DOHH2 (cell line): ENCODE results near the gene NRROS.

Experiments used
- H3F3A ChIP-seq: fragments of 200-600 bp; sonication (generic), shearing (Covaris generic); 2 replicates; pipeline ENCODE4 v1.6.0; 2016; ENCODE audit warnings: antibody characterized with exemption, mild to moderate bottlenecking; ENCODE audit not compliant: control insufficient read depth, insufficient read depth
- H3K27ac ChIP-seq: fragments of 200-600 bp; sonication (generic); 2 replicates; pipeline ENCODE4 v1.5.1; 2014; ENCODE audit warnings: low read depth, mild to moderate bottlenecking, low read length, moderate library complexity
- H3K27me3 ChIP-seq: fragments of 200-600 bp; sonication (generic); 2 replicates; pipeline ENCODE4 v1.6.1; 2014; ENCODE audit warnings: mild to moderate bottlenecking, low read length, mixed read lengths; ENCODE audit not compliant: control insufficient read depth
- H3K36me3 ChIP-seq: fragments of 200-600 bp; sonication (generic); 2 replicates; pipeline ENCODE4 v1.6.1; 2014; ENCODE audit warnings: mild to moderate bottlenecking, low read length, moderate library complexity, mixed read lengths; ENCODE audit not compliant: control insufficient read depth
- H3K4me1 ChIP-seq: fragments of 200-600 bp; sonication (generic); 2 replicates; pipeline ENCODE4 v1.6.1; 2014; ENCODE audit warnings: mild to moderate bottlenecking, low read length, mixed read lengths; ENCODE audit not compliant: control insufficient read depth
- H3K4me2 ChIP-seq: fragments of 200-600 bp; sonication (generic); 2 replicates; pipeline ENCODE4 v1.6.0; 2014; ENCODE audit warnings: mild to moderate bottlenecking, low read length, moderate library complexity
- H3K4me3 ChIP-seq: fragments of 200-600 bp; sonication (generic); 2 replicates; pipeline ENCODE4 v1.5.1; 2014; ENCODE audit warnings: mild to moderate bottlenecking, low read length, mixed read lengths
- H3K79me2 ChIP-seq: fragments of 200-600 bp; sonication (generic); 2 replicates; pipeline ENCODE4 v1.6.1; 2014; ENCODE audit warnings: mild to moderate bottlenecking, low read length, mixed read lengths; ENCODE audit not compliant: control insufficient read depth
- H3K9me2 ChIP-seq: fragments of 200-600 bp; sonication (generic); replicated peaks from 2 replicates; pipeline ENCODE4 v1.6.1; 2014; ENCODE audit warnings: mild to moderate bottlenecking, low read length, mixed read lengths; ENCODE audit not compliant: control insufficient read depth
- H3K9me3 ChIP-seq: fragments of 200-600 bp; sonication (generic); 2 replicates; pipeline ENCODE4 v1.6.1; 2014; ENCODE audit warnings: antibody characterized with exemption, low read length, mixed read lengths; ENCODE audit not compliant: control insufficient read depth, insufficient read depth
- H4K20me1 ChIP-seq: fragments of 200-600 bp; sonication (generic); 2 replicates; pipeline ENCODE4 v1.6.0; 2014; ENCODE audit warnings: low read depth, mild to moderate bottlenecking, antibody characterized with exemption, low read length, moderate library complexity; ENCODE audit not compliant: control insufficient read depth, insufficient read depth
- EZH2phosphoT487 ChIP-seq: fragments of 200-600 bp; sonication (generic); IDR thresholded peaks from 2 replicates; pipeline ENCODE4 v1.6.1; 2017; ENCODE audit warnings: borderline replicate concordance, mild to moderate bottlenecking, antibody characterized with exemption, low read length, moderate library complexity, mixed read lengths
- TF ChIP-seq, protein P1 (sequence below): fragments of 200-600 bp; sonication (generic); IDR thresholded peaks from one replicate; pipeline ENCODE4 v1.5.1; 2014; ENCODE audit warnings: antibody characterized with exemption, mild to moderate bottlenecking, low read depth, low read length; ENCODE audit not compliant: poor library complexity, severe bottlenecking

NRROS gene

DNA sequence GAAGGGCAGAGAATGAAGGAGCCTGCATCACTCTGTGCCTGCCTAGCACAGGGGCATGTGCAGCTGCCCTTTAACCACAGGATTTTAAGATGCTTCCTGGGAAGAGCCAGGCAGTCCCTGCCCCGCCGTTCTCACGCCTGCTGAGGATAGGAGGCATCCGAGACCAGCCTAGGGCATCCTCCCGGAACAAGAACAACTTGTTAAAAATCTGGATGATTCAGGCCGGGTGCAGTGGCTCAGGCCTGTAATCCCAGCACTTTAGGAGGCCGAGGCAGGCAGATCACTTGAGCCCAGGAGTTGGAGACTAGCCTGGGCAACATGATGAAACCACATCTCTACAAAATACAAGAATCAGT is 15.2 kb downstream of the NRROS start:
- no peaks in the 10 kb centered on the region for H3K9me3 ChIP-seq
- peaks cover 23% of the 10 kb centered on the region for H3K27me3 ChIP-seq
- no peaks in the 10 kb centered on the region for H3F3A ChIP-seq
- no peaks in the 10 kb centered on the region for H3K79me2 ChIP-seq
- TF ChIP-seq, protein P1, sequence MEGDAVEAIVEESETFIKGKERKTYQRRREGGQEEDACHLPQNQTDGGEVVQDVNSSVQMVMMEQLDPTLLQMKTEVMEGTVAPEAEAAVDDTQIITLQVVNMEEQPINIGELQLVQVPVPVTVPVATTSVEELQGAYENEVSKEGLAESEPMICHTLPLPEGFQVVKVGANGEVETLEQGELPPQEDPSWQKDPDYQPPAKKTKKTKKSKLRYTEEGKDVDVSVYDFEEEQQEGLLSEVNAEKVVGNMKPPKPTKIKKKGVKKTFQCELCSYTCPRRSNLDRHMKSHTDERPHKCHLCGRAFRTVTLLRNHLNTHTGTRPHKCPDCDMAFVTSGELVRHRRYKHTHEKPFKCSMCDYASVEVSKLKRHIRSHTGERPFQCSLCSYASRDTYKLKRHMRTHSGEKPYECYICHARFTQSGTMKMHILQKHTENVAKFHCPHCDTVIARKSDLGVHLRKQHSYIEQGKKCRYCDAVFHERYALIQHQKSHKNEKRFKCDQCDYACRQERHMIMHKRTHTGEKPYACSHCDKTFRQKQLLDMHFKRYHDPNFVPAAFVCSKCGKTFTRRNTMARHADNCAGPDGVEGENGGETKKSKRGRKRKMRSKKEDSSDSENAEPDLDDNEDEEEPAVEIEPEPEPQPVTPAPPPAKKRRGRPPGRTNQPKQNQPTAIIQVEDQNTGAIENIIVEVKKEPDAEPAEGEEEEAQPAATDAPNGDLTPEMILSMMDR: no peak
- no peak for TF ChIP-seq EZH2phosphoT487
- no peaks in the 10 kb centered on the region for H4K20me1 ChIP-seq
- no peaks in the 10 kb centered on the region for H3K4me1 ChIP-seq
- H3K36me3 ChIP-seq: no peaks in the 10 kb centered on the region
- no peaks in the 10 kb centered on the region for H3K9me2 ChIP-seq
- H3K4me3 ChIP-seq: no peak overlapping the region
- no peak overlapping the region for H3K4me2 ChIP-seq
- no peak overlapping the region for H3K27ac ChIP-seq

DNA sequence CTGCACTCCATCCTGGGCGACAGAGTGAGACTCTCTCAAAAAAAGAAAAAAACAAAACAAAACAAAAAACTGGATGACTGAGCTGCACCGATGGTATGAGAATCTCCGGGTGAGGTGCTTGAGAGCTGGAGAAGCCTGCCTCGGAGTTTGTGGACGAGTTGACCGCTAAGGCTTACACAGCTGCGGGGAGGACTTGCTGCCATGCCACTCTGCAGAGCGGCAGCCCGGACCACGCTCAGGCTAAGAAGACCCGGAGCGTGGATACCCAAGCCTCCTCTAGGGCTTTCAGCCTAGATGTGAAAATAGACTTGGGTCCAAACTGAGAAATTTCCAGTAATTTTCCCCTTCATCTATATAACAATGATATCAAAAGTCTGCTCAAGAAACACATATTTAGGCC is 16.0 kb downstream of the NRROS start:
- peaks cover 23% of the 10 kb centered on the region for H3K27me3 ChIP-seq
- H3K9me3 ChIP-seq: no peaks in the 10 kb centered on the region
- H3K4me1 ChIP-seq: no peaks in the 10 kb centered on the region
- no peaks in the 10 kb centered on the region for H3K79me2 ChIP-seq
- H3K4me3 ChIP-seq: no peak overlapping the region
- no peaks in the 10 kb centered on the region for H3F3A ChIP-seq
- no peak overlapping the region for H3K27ac ChIP-seq
- H3K36me3 ChIP-seq: no peaks in the 10 kb centered on the region
- no peak overlapping the region for H3K4me2 ChIP-seq
- H3K9me2 ChIP-seq: no peaks in the 10 kb centered on the region
- no peaks in the 10 kb centered on the region for H4K20me1 ChIP-seq
- TF ChIP-seq EZH2phosphoT487: no peak
- TF ChIP-seq, protein P1: no peak

DNA sequence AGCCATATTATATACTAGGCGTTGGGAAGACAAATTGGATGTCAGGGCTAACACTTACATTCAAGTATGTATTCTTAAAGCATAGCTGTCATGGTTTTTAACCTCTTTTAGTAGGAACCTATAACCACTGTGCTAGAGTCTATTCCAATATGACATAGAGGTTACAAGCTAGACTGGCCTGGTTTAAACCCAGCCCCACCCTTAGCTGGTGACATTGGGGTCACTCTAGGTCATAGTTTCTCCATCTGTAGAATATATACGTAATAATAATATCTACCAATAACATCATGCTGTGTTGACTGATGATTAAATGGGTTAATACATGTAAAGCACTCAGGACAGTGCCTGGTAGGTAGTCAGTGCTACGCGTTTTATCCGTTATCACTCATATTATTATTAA is 16.7 kb downstream of the NRROS start:
- TF ChIP-seq, protein P1: no peak
- TF ChIP-seq EZH2phosphoT487: no peak

DNA sequence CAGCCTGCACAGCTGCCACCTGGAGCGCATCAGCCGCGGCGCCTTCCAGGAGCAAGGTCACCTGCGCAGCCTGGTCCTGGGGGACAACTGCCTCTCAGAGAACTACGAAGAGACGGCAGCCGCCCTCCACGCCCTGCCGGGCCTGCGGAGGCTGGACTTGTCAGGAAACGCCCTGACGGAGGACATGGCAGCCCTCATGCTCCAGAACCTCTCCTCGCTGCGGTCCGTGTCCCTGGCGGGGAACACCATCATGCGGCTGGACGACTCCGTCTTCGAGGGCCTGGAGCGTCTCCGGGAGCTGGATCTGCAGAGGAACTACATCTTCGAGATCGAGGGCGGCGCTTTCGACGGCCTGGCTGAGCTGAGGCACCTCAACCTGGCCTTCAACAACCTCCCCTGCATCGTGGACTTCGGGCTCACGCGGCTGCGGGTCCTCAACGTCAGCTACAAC is 20.4 kb downstream of the NRROS start:
- no peak overlapping the region for H3K4me2 ChIP-seq
- TF ChIP-seq, protein P1: no peak
- TF ChIP-seq EZH2phosphoT487: no peak
- no peaks in the 10 kb centered on the region for H3K9me2 ChIP-seq
- H4K20me1 ChIP-seq: no peaks in the 10 kb centered on the region
- H3K9me3 ChIP-seq: no peaks in the 10 kb centered on the region
- H3K36me3 ChIP-seq: no peaks in the 10 kb centered on the region
- H3K4me1 ChIP-seq: no peaks in the 10 kb centered on the region
- H3K4me3 ChIP-seq: no peak overlapping the region
- no peaks in the 10 kb centered on the region for H3K27me3 ChIP-seq
- no peaks in the 10 kb centered on the region for H3K79me2 ChIP-seq
- no peaks in the 10 kb centered on the region for H3F3A ChIP-seq
- H3K27ac ChIP-seq: no peak overlapping the region

More for the DNA sequence above, 16.7 kb downstream of the NRROS start:
- H3K9me2 ChIP-seq: no peaks in the 10 kb centered on the region
- H3K4me1 ChIP-seq: no peaks in the 10 kb centered on the region
- no peak overlapping the region for H3K27ac ChIP-seq
- H3K27me3 ChIP-seq: peaks cover 17% of the 10 kb centered on the region
- no peak overlapping the region for H3K4me2 ChIP-seq
- no peaks in the 10 kb centered on the region for H3K36me3 ChIP-seq
- H3F3A ChIP-seq: no peaks in the 10 kb centered on the region
- H3K79me2 ChIP-seq: no peaks in the 10 kb centered on the region
- no peaks in the 10 kb centered on the region for H4K20me1 ChIP-seq
- H3K4me3 ChIP-seq: no peak overlapping the region
- H3K9me3 ChIP-seq: no peaks in the 10 kb centered on the region
